K562 (cell line): ENCODE data around the gene ZNF689. TPM values are rescaled to one million over a fixed set of nuclear protein-coding genes. Genes with fewer than 3 reads are reported as not detected.

Experiments used
- CBFB ChIP-seq: sonication (generic); formaldehyde crosslinking; IDR thresholded peaks from 2 replicates; pipeline ENCODE4 v1.4.0; 2020; ENCODE audit warnings: mild to moderate bottlenecking, missing genetic modification reagents
- CBX2 ChIP-seq: fragments of 200-600 bp; sonication (generic); IDR thresholded peaks from one replicate; pipeline ENCODE4 v1.6.1; 2012; ENCODE audit warnings: mild to moderate bottlenecking, low read length, inconsistent platforms; ENCODE audit not compliant: insufficient read depth, poor library complexity, severe bottlenecking
- CEBPG ChIP-seq, 3 experiments: fragments of 200-800 bp in 1 of 3; sonication (Bioruptor generic) in 1 of 3; sonication (generic) in 1 of 3; formaldehyde crosslinking in 1 of 3; IDR thresholded peaks in 2 of 3; conservative IDR thresholded peaks in 1 of 3; 2 replicates each; pipeline versions ENCODE4 v1.6.1 to v1.8.0; 2016 to 2022; ENCODE audit warnings: missing compliant biosample characterization in 2 of 3, missing genetic modification characterization in 2 of 3, mild to moderate bottlenecking in 1 of 3, missing genetic modification reagents in 1 of 3
- EHMT2 ChIP-seq: fragments of 450-650 bp; IDR thresholded peaks from 2 replicates; pipeline ENCODE4 v1.6.1; 2018; ENCODE audit warnings: antibody characterized with exemption
- EP400 ChIP-seq: fragments of 450-650 bp; IDR thresholded peaks from 2 replicates; pipeline ENCODE4 v1.6.1; 2017; ENCODE audit warnings: antibody characterized with exemption, mild to moderate bottlenecking, moderate library complexity
- NFE2 ChIP-seq: IDR thresholded peaks from 2 replicates; pipeline ENCODE4 v1.6.1; 2014; ENCODE audit warnings: antibody characterized with exemption, low read depth
- NR1H2 ChIP-seq: sonication (generic); formaldehyde crosslinking; IDR thresholded peaks from 2 replicates; pipeline ENCODE4 v1.4.0; 2020; ENCODE audit warnings: mild to moderate bottlenecking, missing genetic modification reagents
- RFX1 ChIP-seq: fragments of 450-650 bp; IDR thresholded peaks from 2 replicates; pipeline ENCODE4 v1.6.1; 2016; ENCODE audit warnings: mild to moderate bottlenecking, moderate library complexity
- SMAD1 ChIP-seq: fragments of 150-350 bp; IDR thresholded peaks from 2 replicates; pipeline ENCODE4 v1.6.1; 2014; ENCODE audit warnings: low read length, low read depth; ENCODE audit not compliant: partially characterized antibody
- SMARCC2 ChIP-seq: fragments of 450-650 bp; IDR thresholded peaks from 2 replicates; pipeline ENCODE4 v1.6.1; 2017; ENCODE audit warnings: antibody characterized with exemption, moderate library complexity, mild to moderate bottlenecking, low read depth
- TBP ChIP-seq: optimal IDR thresholded peaks from 2 replicates; pipeline ENCODE3; 2011; ENCODE audit warnings: low read depth, low read length, improper control_type of control experiment
- TFAM ChIP-seq: fragments of 250-450 bp; sonication (Bioruptor Pico); conservative IDR thresholded peaks from 2 replicates; pipeline ENCODE4 v1.5.0; 2021; ENCODE audit warnings: mild to moderate bottlenecking, moderate library complexity
- TRIM28 ChIP-seq: fragments of 450-650 bp; IDR thresholded peaks from 2 replicates; pipeline ENCODE4 v1.6.1; 2017
- ZNF263 ChIP-seq: sonication (generic); formaldehyde crosslinking; IDR thresholded peaks from 2 replicates; pipeline ENCODE4 v1.8.0; 2022; ENCODE audit warnings: mild to moderate bottlenecking, missing genetic modification reagents, borderline replicate concordance
- ZNF354B ChIP-seq: fragments of 250-450 bp; sonication (Bioruptor Pico); IDR thresholded peaks from 2 replicates; pipeline ENCODE4 v1.4.0; 2020
- ZNF407 ChIP-seq: fragments of 450-650 bp; IDR thresholded peaks from 2 replicates; pipeline ENCODE4 v1.6.1; 2016; ENCODE audit warnings: low read depth
- ZNF408 ChIP-seq: fragments of 250-450 bp; sonication (Bioruptor Pico); IDR thresholded peaks from 2 replicates; pipeline ENCODE4 v1.4.0; 2020; ENCODE audit warnings: low read depth, mild to moderate bottlenecking, moderate library complexity
- polyA plus RNA-seq, 8 experiments: library from polyadenylated mRNA; depleted of rRNA in 4 of 8; stranded (reverse) in 5 of 8; unstranded in 3 of 8; fragments of >200 nt; fragmentation: Nextera tagmentation in 2 of 8; fragmentation: Illumina TruSeq in 1 of 8; extraction: Ambion mirVana in 2 of 8; extraction: Trizol in 1 of 8; gene quantifications; 2 replicates each; pipeline versions ENCODE4 v1.2.1 to v1.2.3, GENCODE V29; 2011 to 2014; ENCODE audit warnings: inconsistent platforms in 1 of 8, missing spikeins in 1 of 8
- total RNA-seq, 7 experiments: library from RNA; depleted of rRNA in 6 of 7; stranded (reverse); fragments of >200 nt in 6 of 7; fragmentation: Illumina TruSeq in 2 of 7; extraction: Trizol in 2 of 7; gene quantifications; 2 replicates each; pipeline versions ENCODE4 v1.2.1 to v1.2.3, GENCODE V29; 2011 to 2021; ENCODE audit warnings: low replicate concordance in 1 of 7
- TF ChIP-seq, protein P1 (sequence below): sonication (generic); formaldehyde crosslinking; IDR thresholded peaks from 2 replicates; pipeline ENCODE4 v1.8.1; 2023; ENCODE audit warnings: mild to moderate bottlenecking, missing genetic modification reagents

ZNF689 gene
- total and polyA plus RNA-seq, 9 of the 15 experiments (the other 6 are each of a cell fraction or from before 2014, with no cell fraction given): 5.4 to 15.4 (median 10.8) TPM

GRCh38 chr16:30657866-30658730, 47.9 kb upstream of the ZNF689 start, which contains the start of gene FBRS (continued):
- TF ChIP-seq CEBPG (CRISPR knock-in tag; IDR thresholded peaks at IDR 0.05) (peak; percentile 42; the same call in 1 of the 2 replicates), CEBPG (tag; conservative IDR thresholded peaks at IDR 0.05 in 1 of 2, IDR thresholded peaks at IDR 0.05 in 1 of 2) (peak in 1 of 2 experiments; percentile 58; a peak in 3 of 4 replicates), ZNF354B (CRISPR knock-in tag) (no peak), SMAD1 (peak; percentile 58), TFAM (CRISPR knock-in tag) (no peak), CBX2 (no peak), RFX1 (no peak), CBFB (CRISPR knock-in tag) (no peak), EHMT2 (no peak), SMARCC2 (no peak), ZNF263 (CRISPR knock-in tag) (peak; percentile 98), NR1H2 (peak; percentile 25; the same call in 1 of the 2 replicates), EP400 (peak; percentile 90), TBP (peak; percentile 49), NFE2 (peak; percentile 49; the same call in 1 of the 2 replicates), ZNF407 (no peak), TRIM28 (peak; percentile 63), ZNF408 (CRISPR knock-in tag) (no peak)
- TF ChIP-seq, protein P1, sequence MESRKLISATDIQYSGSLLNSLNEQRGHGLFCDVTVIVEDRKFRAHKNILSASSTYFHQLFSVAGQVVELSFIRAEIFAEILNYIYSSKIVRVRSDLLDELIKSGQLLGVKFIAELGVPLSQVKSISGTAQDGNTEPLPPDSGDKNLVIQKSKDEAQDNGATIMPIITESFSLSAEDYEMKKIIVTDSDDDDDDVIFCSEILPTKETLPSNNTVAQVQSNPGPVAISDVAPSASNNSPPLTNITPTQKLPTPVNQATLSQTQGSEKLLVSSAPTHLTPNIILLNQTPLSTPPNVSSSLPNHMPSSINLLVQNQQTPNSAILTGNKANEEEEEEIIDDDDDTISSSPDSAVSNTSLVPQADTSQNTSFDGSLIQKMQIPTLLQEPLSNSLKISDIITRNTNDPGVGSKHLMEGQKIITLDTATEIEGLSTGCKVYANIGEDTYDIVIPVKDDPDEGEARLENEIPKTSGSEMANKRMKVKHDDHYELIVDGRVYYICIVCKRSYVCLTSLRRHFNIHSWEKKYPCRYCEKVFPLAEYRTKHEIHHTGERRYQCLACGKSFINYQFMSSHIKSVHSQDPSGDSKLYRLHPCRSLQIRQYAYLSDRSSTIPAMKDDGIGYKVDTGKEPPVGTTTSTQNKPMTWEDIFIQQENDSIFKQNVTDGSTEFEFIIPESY (CRISPR knock-in tag): peak; percentile 77
